ENCODE data around the gene HOXD10. TPM values are rescaled to one million over a fixed set of nuclear protein-coding genes. Genes with fewer than 3 reads are reported as not detected.
A peak's percentile ranks its signal among the peaks of the same experiment; 100 is the strongest.

Gene HOXD10
- total and polyA plus RNA-seq, 2 donors (not counting 1 experiment from before 2014, with no cell fraction given), result not detected

- no peak for DNase-seq (ENCODE audit: low read depth in 2 of 2)
- TF ChIP-seq EZH2 (IDR thresholded peaks at IDR 0.05; ENCODE audit: low read length, missing control alignments), result peak; percentile 57
- TF ChIP-seq, protein P1, sequence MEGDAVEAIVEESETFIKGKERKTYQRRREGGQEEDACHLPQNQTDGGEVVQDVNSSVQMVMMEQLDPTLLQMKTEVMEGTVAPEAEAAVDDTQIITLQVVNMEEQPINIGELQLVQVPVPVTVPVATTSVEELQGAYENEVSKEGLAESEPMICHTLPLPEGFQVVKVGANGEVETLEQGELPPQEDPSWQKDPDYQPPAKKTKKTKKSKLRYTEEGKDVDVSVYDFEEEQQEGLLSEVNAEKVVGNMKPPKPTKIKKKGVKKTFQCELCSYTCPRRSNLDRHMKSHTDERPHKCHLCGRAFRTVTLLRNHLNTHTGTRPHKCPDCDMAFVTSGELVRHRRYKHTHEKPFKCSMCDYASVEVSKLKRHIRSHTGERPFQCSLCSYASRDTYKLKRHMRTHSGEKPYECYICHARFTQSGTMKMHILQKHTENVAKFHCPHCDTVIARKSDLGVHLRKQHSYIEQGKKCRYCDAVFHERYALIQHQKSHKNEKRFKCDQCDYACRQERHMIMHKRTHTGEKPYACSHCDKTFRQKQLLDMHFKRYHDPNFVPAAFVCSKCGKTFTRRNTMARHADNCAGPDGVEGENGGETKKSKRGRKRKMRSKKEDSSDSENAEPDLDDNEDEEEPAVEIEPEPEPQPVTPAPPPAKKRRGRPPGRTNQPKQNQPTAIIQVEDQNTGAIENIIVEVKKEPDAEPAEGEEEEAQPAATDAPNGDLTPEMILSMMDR (conservative IDR thresholded peaks at IDR 0.05 in 1 of 2, IDR thresholded peaks at IDR 0.05 in 1 of 2; ENCODE audit: low read depth in 1 of 2, low read length in 2 of 2), result no peak
- H3K36me3 ChIP-seq (ENCODE audit: control insufficient read depth, insufficient read depth, low read length), result no peaks in the 10 kb centered on the region
- H4K20me1 ChIP-seq (ENCODE audit: control insufficient read depth, extremely low read depth, insufficient read depth, low read length), result no peaks in the 10 kb centered on the region
- no peak overlapping the region for H3K4me3 ChIP-seq (replicated peaks in 1 of 4; ENCODE audit: control extremely low read depth in 1 of 4, insufficient read depth in 1 of 4, low read depth in 3 of 4, low read length in 4 of 4)
- no peaks in the 10 kb centered on the region for H3K4me1 ChIP-seq (ENCODE audit: control insufficient read depth, extremely low read depth, insufficient read depth, low read length)
- H3K9me3 ChIP-seq (ENCODE audit: control insufficient read depth, insufficient read depth, low read depth, low read length), result no peaks in the 10 kb centered on the region
- no peak overlapping the region for H3K4me2 ChIP-seq (ENCODE audit: extremely low read depth, insufficient read depth, low read length)
- no peak overlapping the region for H3K9ac ChIP-seq (ENCODE audit: insufficient read depth, low read length)
- H3K27me3 ChIP-seq (ENCODE audit: control insufficient read depth, insufficient read depth, low read length), result peaks cover 95% of the 10 kb centered on the region
- no peak overlapping the region for H2AFZ ChIP-seq (ENCODE audit: low read length)
- H3K27ac ChIP-seq (ENCODE audit: insufficient read depth, low read length), result no peak overlapping the region
- no peaks in the 10 kb centered on the region for H3K79me2 ChIP-seq (ENCODE audit: control insufficient read depth, insufficient read depth, low read length)
These were observed 4.8 kb downstream of the HOXD10 start for GRCh38 chr2:176121190-176122051.

DNA sequence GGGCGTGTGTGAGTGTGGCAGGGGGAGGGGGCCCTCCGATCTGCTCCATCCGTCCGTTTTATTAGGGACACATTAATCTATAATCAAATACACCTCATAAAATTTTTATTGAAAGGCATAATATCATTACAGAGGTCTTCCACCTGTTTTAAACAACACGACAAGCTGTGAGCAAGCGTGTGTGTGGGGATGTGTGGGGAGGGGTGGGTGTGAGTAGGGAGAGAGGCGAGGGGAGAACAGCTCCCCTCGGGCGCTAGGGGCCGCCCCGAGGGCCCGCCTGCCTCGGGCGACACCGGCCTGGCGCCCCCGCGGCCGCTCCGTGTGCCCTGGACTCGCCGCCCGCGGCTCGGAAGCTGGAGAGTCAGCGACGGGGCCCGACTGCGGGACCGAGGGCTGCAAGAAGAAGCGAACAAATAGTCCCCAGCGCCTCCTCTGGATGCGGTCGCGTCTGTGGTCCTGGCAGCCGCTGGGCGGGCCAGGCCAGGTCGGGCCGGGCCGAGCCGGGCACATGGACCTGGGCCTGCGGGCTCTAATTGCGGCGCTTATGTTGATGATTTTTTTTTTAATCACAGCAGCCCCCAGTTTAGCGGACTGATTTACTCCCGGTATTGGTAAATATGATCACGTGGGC, 5.6 kb downstream of the HOXD10 start:
- H3K9me3 ChIP-seq (ENCODE audit: control insufficient read depth, insufficient read depth, low read depth, low read length), result no peaks in the 10 kb centered on the region
- H3K27me3 ChIP-seq (ENCODE audit: control insufficient read depth, insufficient read depth, low read length), result peaks cover 89% of the 10 kb centered on the region
- H4K20me1 ChIP-seq (ENCODE audit: control insufficient read depth, extremely low read depth, insufficient read depth, low read length), result no peaks in the 10 kb centered on the region
- H3K79me2 ChIP-seq (ENCODE audit: control insufficient read depth, insufficient read depth, low read length), result no peaks in the 10 kb centered on the region
- H3K4me1 ChIP-seq (ENCODE audit: control insufficient read depth, extremely low read depth, insufficient read depth, low read length), result no peaks in the 10 kb centered on the region
- DNase-seq (ENCODE audit: low read depth in 2 of 2), result no peak
- no peak overlapping the region for H2AFZ ChIP-seq (ENCODE audit: low read length)
- H3K36me3 ChIP-seq (ENCODE audit: control insufficient read depth, insufficient read depth, low read length), result no peaks in the 10 kb centered on the region
- no peak overlapping the region for H3K27ac ChIP-seq (ENCODE audit: insufficient read depth, low read length)
- no peak overlapping the region for H3K4me2 ChIP-seq (ENCODE audit: extremely low read depth, insufficient read depth, low read length)
- no peak overlapping the region for H3K9ac ChIP-seq (ENCODE audit: insufficient read depth, low read length)
- no peak for TF ChIP-seq EZH2 (IDR thresholded peaks at IDR 0.05; ENCODE audit: low read length, missing control alignments)
- TF ChIP-seq, protein P1 (conservative IDR thresholded peaks at IDR 0.05 in 1 of 2, IDR thresholded peaks at IDR 0.05 in 1 of 2; ENCODE audit: low read depth in 1 of 2, low read length in 2 of 2), result no peak
- no peak overlapping the region for H3K4me3 ChIP-seq (replicated peaks in 1 of 4; ENCODE audit: control extremely low read depth in 1 of 4, insufficient read depth in 1 of 4, low read depth in 3 of 4, low read length in 4 of 4)

- Histone ChIP-seq H3K36me3 (ENCODE audit: control insufficient read depth, insufficient read depth, low read length) (no peaks in the 10 kb centered on the region), H3K9ac (ENCODE audit: insufficient read depth, low read length) (no peak within 1 kb of the TSS), H3K4me3 (replicated peaks in 1 of 4; ENCODE audit: control extremely low read depth in 1 of 4, insufficient read depth in 1 of 4, low read depth in 3 of 4, low read length in 4 of 4) (no peak within 1 kb of the TSS), H2AFZ (ENCODE audit: low read length) (no peak within 1 kb of the TSS), H4K20me1 (ENCODE audit: control insufficient read depth, extremely low read depth, insufficient read depth, low read length) (no peaks in the 10 kb centered on the region), H3K27me3 (ENCODE audit: control insufficient read depth, insufficient read depth, low read length) (peaks cover 82% of the 10 kb centered on the region), H3K79me2 (ENCODE audit: control insufficient read depth, insufficient read depth, low read length) (no peaks in the 10 kb centered on the region), H3K27ac (ENCODE audit: insufficient read depth, low read length) (no peak within 1 kb of the TSS), H3K4me1 (ENCODE audit: control insufficient read depth, extremely low read depth, insufficient read depth, low read length) (no peaks in the 10 kb centered on the region), H3K9me3 (ENCODE audit: control insufficient read depth, insufficient read depth, low read depth, low read length) (no peaks in the 10 kb centered on the region), H3K4me2 (ENCODE audit: extremely low read depth, insufficient read depth, low read length) (no peak within 1 kb of the TSS)
- DNase-seq (ENCODE audit: low read depth in 2 of 2), result no peak
- peak; percentile 77 for TF ChIP-seq EZH2 (IDR thresholded peaks at IDR 0.05; ENCODE audit: low read length, missing control alignments)
- TF ChIP-seq, protein P1 (conservative IDR thresholded peaks at IDR 0.05 in 1 of 2, IDR thresholded peaks at IDR 0.05 in 1 of 2; ENCODE audit: low read depth in 1 of 2, low read length in 2 of 2), result no peak
These were observed 6.3 kb downstream of the HOXD10 start, which contains the start of gene HOXD9 for GRCh38 chr2:176122683-176123410. TSS of gene HOXD9 (plus strand) at chr2:176122719. CDS start at chr2:176122769, 50 bp downstream.

All from fibroblast of lung (primary cell).